Measurements from ENCODE around the gene MYBPH.

The MYBPH gene

DNA sequence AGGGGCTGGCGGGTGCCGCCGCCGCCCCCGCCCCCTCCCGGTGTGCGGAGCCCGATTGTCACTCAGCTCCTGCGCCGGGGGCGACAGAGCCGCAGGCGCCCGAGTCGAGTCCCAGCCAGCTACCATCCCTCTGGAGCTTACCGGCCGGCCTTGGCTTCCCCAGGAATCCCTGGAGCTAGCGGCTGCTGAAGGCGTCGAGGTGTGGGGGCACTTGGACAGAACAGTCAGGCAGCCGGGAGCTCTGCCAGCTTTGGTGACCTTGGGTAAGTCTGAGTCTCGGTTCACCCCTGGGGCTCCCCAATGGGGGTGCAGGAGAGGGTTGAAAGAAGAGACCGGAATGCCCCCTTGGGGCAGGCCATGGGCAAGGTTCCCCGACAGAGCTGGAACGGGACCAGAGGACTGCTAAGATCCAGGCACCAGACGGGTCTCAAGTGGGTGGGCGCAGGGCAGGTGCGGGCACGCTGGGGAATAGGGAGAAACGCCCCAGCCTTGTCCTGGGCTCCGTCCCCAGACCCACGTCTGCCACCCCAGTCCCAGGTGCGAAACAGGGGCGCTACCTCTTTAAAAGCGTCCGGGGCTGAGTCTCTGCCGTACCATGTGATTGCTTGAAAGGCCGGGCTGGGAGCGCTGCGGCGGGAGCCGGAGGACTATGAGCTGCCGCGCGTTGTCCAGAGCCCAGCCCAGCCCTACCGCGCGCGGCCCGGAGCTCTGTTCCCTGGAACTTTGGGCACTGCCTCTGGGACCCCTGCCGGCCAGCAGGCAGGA lies 47.8 kb downstream of the MYBPH start, which contains the start of gene ADORA1:
TSS of gene ADORA1 (plus strand) at position 61 of the 765 bp plus-strand sequence. CDS start 1,116 bp downstream, outside the sequence.
- Histone ChIP-seq H3K4me2 (ENCODE audit: low read depth, low read length, poor library complexity, severe bottlenecking) (peak within 1 kb of the TSS; percentile 94), H3K9me2 (replicated peaks; ENCODE audit: low read depth, low read length) (no peaks in the 10 kb centered on the region), H3K79me2 (ENCODE audit: insufficient read depth, low read length) (no peaks in the 10 kb centered on the region), H2AFZ (ENCODE audit: low read length) (peak within 1 kb of the TSS; percentile 95), H3K36me3 (ENCODE audit: insufficient read depth, low read length) (no peaks in the 10 kb centered on the region), H3K4me1 (ENCODE audit: insufficient read depth, low read length, poor library complexity, severe bottlenecking) (peaks cover 32% of the 10 kb centered on the region), H3F3A (ENCODE audit: low read depth) (no peaks in the 10 kb centered on the region), H3K27me3 (ENCODE audit: insufficient read depth, low read length, poor library complexity, severe bottlenecking) (no peaks in the 10 kb centered on the region), H3K9ac (ENCODE audit: low read depth, low read length, poor library complexity, severe bottlenecking) (peak within 1 kb of the TSS; percentile 51), H3K9me3 (ENCODE audit: insufficient read depth, low read depth, low read length) (no peaks in the 10 kb centered on the region), H4K20me1 (ENCODE audit: insufficient read depth, low read length, poor library complexity, severe bottlenecking) (no peaks in the 10 kb centered on the region), H3K4me3 (ENCODE audit: low read length, poor library complexity, severe bottlenecking) (peak within 1 kb of the TSS; percentile 73)
- TF ChIP-seq EZH2phosphoT487 (IDR thresholded peaks at IDR 0.05; ENCODE audit: borderline replicate concordance): no peak
- TF ChIP-seq, protein P1, sequence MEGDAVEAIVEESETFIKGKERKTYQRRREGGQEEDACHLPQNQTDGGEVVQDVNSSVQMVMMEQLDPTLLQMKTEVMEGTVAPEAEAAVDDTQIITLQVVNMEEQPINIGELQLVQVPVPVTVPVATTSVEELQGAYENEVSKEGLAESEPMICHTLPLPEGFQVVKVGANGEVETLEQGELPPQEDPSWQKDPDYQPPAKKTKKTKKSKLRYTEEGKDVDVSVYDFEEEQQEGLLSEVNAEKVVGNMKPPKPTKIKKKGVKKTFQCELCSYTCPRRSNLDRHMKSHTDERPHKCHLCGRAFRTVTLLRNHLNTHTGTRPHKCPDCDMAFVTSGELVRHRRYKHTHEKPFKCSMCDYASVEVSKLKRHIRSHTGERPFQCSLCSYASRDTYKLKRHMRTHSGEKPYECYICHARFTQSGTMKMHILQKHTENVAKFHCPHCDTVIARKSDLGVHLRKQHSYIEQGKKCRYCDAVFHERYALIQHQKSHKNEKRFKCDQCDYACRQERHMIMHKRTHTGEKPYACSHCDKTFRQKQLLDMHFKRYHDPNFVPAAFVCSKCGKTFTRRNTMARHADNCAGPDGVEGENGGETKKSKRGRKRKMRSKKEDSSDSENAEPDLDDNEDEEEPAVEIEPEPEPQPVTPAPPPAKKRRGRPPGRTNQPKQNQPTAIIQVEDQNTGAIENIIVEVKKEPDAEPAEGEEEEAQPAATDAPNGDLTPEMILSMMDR (conservative IDR thresholded peaks at IDR 0.05; ENCODE audit: low read length): no peak

DNA sequence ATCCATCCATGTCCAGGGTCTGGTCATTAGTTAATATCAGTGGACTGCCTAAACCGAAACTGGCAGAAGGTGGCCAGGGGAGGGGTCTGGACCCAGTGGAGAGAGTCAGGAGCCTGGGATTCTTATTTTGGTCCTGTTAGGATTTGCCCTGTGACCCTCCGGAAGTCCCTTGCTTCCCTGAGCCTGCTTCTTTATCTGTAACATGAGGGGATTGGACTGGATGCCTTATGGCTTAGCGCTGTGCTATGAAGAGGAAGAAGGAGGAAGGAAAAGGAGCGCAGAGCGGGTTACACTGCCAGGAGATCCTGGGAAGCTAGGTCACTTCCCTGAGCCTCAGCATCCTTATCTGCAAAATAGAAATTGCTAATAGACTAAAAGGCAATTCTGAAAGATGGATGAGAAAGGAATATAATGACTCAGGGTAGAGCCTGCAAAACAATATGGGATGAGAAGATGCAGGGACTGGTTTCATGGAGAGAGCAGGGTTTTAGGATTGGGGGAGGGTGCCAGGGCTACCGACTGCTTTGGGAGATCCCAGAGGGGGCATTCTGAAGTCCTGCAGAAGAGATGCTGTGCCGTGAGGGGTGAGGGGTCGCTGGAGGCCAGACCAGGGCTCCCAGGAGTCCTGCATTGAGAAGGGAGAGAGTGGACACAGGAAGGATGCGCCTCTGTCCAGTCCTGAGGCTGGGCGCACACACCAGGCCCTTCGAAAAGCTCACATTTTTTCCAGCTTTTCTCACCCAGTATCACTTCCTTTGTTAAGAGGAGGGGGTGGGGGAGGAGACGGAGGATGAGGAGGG lies 48.6 kb downstream of the MYBPH start:
- H3K4me3 ChIP-seq (ENCODE audit: low read length, poor library complexity, severe bottlenecking): peak overlapping the region; percentile 73
- TF ChIP-seq, protein P1 (conservative IDR thresholded peaks at IDR 0.05; ENCODE audit: low read length): no peak
- no peak for TF ChIP-seq EZH2phosphoT487 (IDR thresholded peaks at IDR 0.05; ENCODE audit: borderline replicate concordance)
- no peaks in the 10 kb centered on the region for H3K9me2 ChIP-seq (replicated peaks; ENCODE audit: low read depth, low read length)
- no peaks in the 10 kb centered on the region for H3K36me3 ChIP-seq (ENCODE audit: insufficient read depth, low read length)
- peak overlapping the region; percentile 94 for H3K4me2 ChIP-seq (ENCODE audit: low read depth, low read length, poor library complexity, severe bottlenecking)
- no peaks in the 10 kb centered on the region for H3K79me2 ChIP-seq (ENCODE audit: insufficient read depth, low read length)
- H3K27me3 ChIP-seq (ENCODE audit: insufficient read depth, low read length, poor library complexity, severe bottlenecking): no peaks in the 10 kb centered on the region
- peak overlapping the region; percentile 95; the same call in 1 of the 2 replicates for H2AFZ ChIP-seq (ENCODE audit: low read length)
- peaks cover 32% of the 10 kb centered on the region for H3K4me1 ChIP-seq (ENCODE audit: insufficient read depth, low read length, poor library complexity, severe bottlenecking)
- H3K9me3 ChIP-seq (ENCODE audit: insufficient read depth, low read depth, low read length): no peaks in the 10 kb centered on the region
- H3K9ac ChIP-seq (ENCODE audit: low read depth, low read length, poor library complexity, severe bottlenecking): peak overlapping the region; percentile 51
- H4K20me1 ChIP-seq (ENCODE audit: insufficient read depth, low read length, poor library complexity, severe bottlenecking): no peaks in the 10 kb centered on the region
- H3F3A ChIP-seq (ENCODE audit: low read depth): no peaks in the 10 kb centered on the region

DNA sequence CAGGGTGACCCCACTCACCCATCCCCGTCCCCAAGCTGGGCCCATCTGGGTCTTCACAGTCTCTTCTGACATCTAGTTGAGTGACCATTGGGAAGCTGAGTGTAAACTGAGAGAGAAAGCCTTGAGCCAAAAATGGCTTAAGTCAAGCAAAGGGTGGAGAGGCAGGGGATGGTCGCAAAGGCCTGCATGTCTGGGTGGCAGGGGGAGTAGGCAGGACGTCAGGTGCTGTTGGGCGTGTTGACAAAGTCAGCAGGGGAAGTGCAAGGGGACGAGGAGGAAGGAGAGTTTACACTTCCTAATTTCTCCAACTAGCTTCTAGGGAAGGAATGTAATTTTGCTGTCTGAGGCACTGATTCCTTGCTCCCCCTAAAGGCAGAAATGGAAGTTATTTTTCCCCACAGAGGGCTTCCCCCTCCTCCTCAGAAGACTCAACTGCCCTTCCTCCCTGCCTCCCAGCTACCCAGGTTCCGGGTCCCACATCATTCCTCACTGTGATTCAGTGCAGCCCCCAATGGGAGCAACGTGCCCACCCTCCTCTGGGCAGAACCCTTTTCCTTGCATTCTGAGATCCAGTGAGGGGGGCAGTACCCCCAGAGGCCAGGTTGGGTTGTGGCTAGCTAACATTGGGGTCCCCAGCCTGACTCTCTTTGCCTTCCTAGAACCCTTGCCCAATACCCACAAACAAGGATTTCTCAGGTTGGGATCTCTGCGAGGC lies 49.3 kb downstream of the MYBPH start:
- H3K27me3 ChIP-seq (ENCODE audit: insufficient read depth, low read length, poor library complexity, severe bottlenecking): no peaks in the 10 kb centered on the region
- no peaks in the 10 kb centered on the region for H4K20me1 ChIP-seq (ENCODE audit: insufficient read depth, low read length, poor library complexity, severe bottlenecking)
- H3F3A ChIP-seq (ENCODE audit: low read depth): no peaks in the 10 kb centered on the region
- no peak overlapping the region for H3K4me3 ChIP-seq (ENCODE audit: low read length, poor library complexity, severe bottlenecking)
- no peak overlapping the region for H3K9ac ChIP-seq (ENCODE audit: low read depth, low read length, poor library complexity, severe bottlenecking)
- peak overlapping the region; percentile 94 for H3K4me2 ChIP-seq (ENCODE audit: low read depth, low read length, poor library complexity, severe bottlenecking)
- no peaks in the 10 kb centered on the region for H3K9me3 ChIP-seq (ENCODE audit: insufficient read depth, low read depth, low read length)
- no peak overlapping the region for H2AFZ ChIP-seq (ENCODE audit: low read length)
- H3K36me3 ChIP-seq (ENCODE audit: insufficient read depth, low read length): no peaks in the 10 kb centered on the region
- no peaks in the 10 kb centered on the region for H3K9me2 ChIP-seq (replicated peaks; ENCODE audit: low read depth, low read length)
- H3K4me1 ChIP-seq (ENCODE audit: insufficient read depth, low read length, poor library complexity, severe bottlenecking): peaks cover 40% of the 10 kb centered on the region
- H3K79me2 ChIP-seq (ENCODE audit: insufficient read depth, low read length): no peaks in the 10 kb centered on the region
- TF ChIP-seq, protein P1 (conservative IDR thresholded peaks at IDR 0.05; ENCODE audit: low read length): peak; percentile 60
- no peak for TF ChIP-seq EZH2phosphoT487 (IDR thresholded peaks at IDR 0.05; ENCODE audit: borderline replicate concordance)
